GM12878 (cell line): ENCODE data around the gene MTHFD1L.

ENCODE experiments used
- ESRRA ChIP-seq: IDR thresholded peaks from 2 replicates; pipeline ENCODE4 v1.6.1; 2012; ENCODE audit warnings: mild to moderate bottlenecking, low read length, improper control_type of control experiment
- HDAC2 ChIP-seq: fragments of 200-600 bp; sonication (generic); IDR thresholded peaks from 2 replicates; pipeline ENCODE4 v1.6.1; 2017
- MXI1 ChIP-seq: fragments of 150-350 bp; IDR thresholded peaks from 2 replicates; pipeline ENCODE4 v1.6.1; 2011; ENCODE audit warnings: low read depth, mild to moderate bottlenecking, inconsistent platforms, low read length, improper control_type of control experiment
- NBN ChIP-seq: fragments of 450-650 bp; IDR thresholded peaks from 2 replicates; pipeline ENCODE4 v1.6.1; 2016
- REST ChIP-seq: IDR thresholded peaks from 2 replicates; pipeline ENCODE4 v1.6.1; 2012; ENCODE audit warnings: mild to moderate bottlenecking, low read depth, low read length
- SIN3A ChIP-seq: IDR thresholded peaks from 2 replicates; pipeline ENCODE4 v1.6.1; 2012; ENCODE audit warnings: low read depth, low read length, improper control_type of control experiment
- SUPT20H ChIP-seq: IDR thresholded peaks from 2 replicates; pipeline ENCODE4 v1.6.1; 2011; ENCODE audit warnings: low read depth, mild to moderate bottlenecking, low read length, moderate library complexity, borderline replicate concordance; ENCODE audit not compliant: control insufficient read depth
- SUZ12 ChIP-seq: fragments of 200-600 bp; sonication (generic); IDR thresholded peaks from one replicate; pipeline ENCODE4 v1.6.1; 2018; ENCODE audit warnings: antibody characterized with exemption, mild to moderate bottlenecking; ENCODE audit not compliant: unreplicated experiment
- TF ChIP-seq, protein P1 (sequence below), 3 experiments: IDR thresholded peaks in 2 of 3; conservative IDR thresholded peaks in 1 of 3; 2 replicates each; pipeline ENCODE4 v1.5.1; 2011; ENCODE audit warnings: low read depth in 3 of 3, low read length in 3 of 3, mild to moderate bottlenecking in 3 of 3, control low read depth in 2 of 3, moderate library complexity in 2 of 3, inconsistent platforms in 1 of 3, mixed read lengths in 1 of 3; ENCODE audit not compliant: control insufficient read depth in 2 of 3, insufficient read depth in 1 of 3; ENCODE audit errors: extremely low read depth in 1 of 3

DNA sequence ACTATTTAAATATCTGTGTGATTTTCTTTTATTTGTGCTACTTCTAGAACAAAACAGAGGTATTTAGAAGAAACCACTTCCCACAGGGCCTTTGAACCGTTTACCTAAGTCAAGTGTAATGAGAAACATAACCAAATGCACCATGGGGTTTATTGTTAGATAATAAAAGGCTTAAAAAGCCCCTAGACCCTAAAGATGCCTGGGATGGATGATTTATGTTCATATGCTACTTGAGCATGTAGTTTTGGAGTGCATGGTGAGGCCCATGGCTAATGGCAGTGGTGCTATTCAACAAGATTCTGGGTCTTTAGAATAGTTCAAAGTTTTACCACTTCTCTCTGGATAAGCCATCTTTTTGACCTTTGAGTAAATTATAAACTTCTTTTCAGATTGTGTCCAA, 65.9 kb downstream of the MTHFD1L start:
- TF ChIP-seq HDAC2, result no peak
- TF ChIP-seq, protein P1, sequence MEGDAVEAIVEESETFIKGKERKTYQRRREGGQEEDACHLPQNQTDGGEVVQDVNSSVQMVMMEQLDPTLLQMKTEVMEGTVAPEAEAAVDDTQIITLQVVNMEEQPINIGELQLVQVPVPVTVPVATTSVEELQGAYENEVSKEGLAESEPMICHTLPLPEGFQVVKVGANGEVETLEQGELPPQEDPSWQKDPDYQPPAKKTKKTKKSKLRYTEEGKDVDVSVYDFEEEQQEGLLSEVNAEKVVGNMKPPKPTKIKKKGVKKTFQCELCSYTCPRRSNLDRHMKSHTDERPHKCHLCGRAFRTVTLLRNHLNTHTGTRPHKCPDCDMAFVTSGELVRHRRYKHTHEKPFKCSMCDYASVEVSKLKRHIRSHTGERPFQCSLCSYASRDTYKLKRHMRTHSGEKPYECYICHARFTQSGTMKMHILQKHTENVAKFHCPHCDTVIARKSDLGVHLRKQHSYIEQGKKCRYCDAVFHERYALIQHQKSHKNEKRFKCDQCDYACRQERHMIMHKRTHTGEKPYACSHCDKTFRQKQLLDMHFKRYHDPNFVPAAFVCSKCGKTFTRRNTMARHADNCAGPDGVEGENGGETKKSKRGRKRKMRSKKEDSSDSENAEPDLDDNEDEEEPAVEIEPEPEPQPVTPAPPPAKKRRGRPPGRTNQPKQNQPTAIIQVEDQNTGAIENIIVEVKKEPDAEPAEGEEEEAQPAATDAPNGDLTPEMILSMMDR (IDR thresholded peaks at IDR 0.05 in 2 of 3, conservative IDR thresholded peaks at IDR 0.05 in 1 of 3; ENCODE audit: control insufficient read depth in 2 of 3, extremely low read depth in 1 of 3, insufficient read depth in 1 of 3, low read depth in 3 of 3, low read length in 3 of 3), result no peak
- TF ChIP-seq REST, result no peak
- TF ChIP-seq SUPT20H, result no peak
- TF ChIP-seq NBN, result no peak
- TF ChIP-seq SIN3A, result no peak
- no peak for TF ChIP-seq SUZ12
- TF ChIP-seq MXI1, result no peak
- TF ChIP-seq ESRRA, result no peak
